SJSA1 (cell line): Measurements from ENCODE around the gene MYH9. TPM values are rescaled to one million over a fixed set of nuclear protein-coding genes. Genes with fewer than 3 reads are reported as not detected.
A peak's percentile ranks its signal among the peaks of the same experiment; 100 is the strongest.
"Not testable (repeated sequence)": the region's sequence is repeated elsewhere in the genome, so short reads cannot be mapped to it uniquely, and the experiment has no call there.

Source experiments
- DNase-seq, 2 experiments: peaks; one replicate each; pipeline ENCODE4 v3.0.0-alpha.2; 2015 to 2020; ENCODE audit warnings: low spot score in 2 of 2, low read depth in 1 of 2
- H3K27ac ChIP-seq: fragments of 250-450 bp; sonication (Bioruptor Pico); 2 replicates; pipeline ENCODE4 v1.5.1; 2020; ENCODE audit warnings: mild to moderate bottlenecking, moderate library complexity
- H3K27me3 ChIP-seq: fragments of 250-450 bp; sonication (Bioruptor Pico); replicated peaks from 2 replicates; pipeline ENCODE4 v1.5.1; 2020; ENCODE audit warnings: mild to moderate bottlenecking, moderate library complexity
- H3K36me3 ChIP-seq: fragments of 250-450 bp; sonication (Bioruptor Pico); 2 replicates; pipeline ENCODE4 v1.5.1; 2020; ENCODE audit warnings: mild to moderate bottlenecking
- H3K4me1 ChIP-seq: fragments of 250-450 bp; sonication (Bioruptor Pico); replicated peaks from 2 replicates; pipeline ENCODE4 v1.6.1; 2021; ENCODE audit warnings: mild to moderate bottlenecking
- H3K4me3 ChIP-seq: fragments of 250-450 bp; sonication (Bioruptor Pico); 2 replicates; pipeline ENCODE4 v1.5.1; 2020; ENCODE audit warnings: mild to moderate bottlenecking
- H3K9me3 ChIP-seq: fragments of 250-450 bp; sonication (Bioruptor Pico); replicated peaks from 2 replicates; pipeline ENCODE4 v1.5.1; 2020; ENCODE audit warnings: mild to moderate bottlenecking
- total RNA-seq: library from RNA; depleted of rRNA; stranded (reverse); fragments of >200 nt; shearing (Covaris generic); gene quantifications from 2 replicates; pipeline ENCODE4 v1.2.3, GENCODE V29; 2014

The MYH9 gene
- total RNA-seq, 1 experiment from 2014 or later: 668 TPM

DNA sequence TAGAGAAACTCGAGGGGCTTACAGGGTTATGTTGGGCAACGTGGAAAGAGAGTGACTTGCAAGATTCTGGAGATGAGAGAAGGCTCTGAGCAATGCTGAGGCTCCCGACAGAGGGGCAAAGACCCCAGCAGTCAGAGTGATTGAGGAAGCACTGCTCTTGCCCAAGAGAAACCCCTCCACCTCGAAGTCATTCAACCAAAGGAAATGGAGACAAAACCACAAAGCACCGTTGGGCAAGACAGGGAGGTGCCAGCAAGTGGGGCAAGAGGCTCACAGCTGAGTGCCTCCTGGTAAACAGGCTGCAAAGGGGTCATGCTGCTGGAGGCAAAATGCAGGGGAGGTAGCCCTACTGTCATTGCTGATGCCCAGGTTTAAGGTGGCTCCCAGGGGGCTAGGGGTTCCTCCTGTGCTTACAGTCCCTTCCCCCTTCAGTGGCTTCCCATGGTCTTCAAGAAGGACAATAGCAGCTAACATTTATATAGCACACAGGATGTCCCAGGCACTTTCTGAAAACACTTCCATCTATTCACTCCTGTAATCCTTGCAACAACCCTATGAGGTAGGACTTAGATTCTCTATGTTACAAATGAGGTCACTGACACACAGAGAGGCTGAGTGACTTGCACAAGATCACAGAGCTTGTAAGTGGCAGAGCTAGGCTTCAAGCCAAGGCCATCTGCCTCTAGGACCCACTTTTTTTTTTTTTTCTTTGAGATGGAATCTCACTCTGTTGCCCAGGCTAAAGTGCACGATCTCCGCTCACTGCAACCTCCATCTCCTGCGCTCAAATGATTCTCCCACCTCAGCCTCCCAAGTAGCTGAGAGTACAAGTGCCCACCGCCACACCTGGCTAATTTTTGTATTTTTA lies 18.1 kb upstream of the MYH9 start:
- DNase-seq: peak; percentile 52 to 64
- Histone ChIP-seq H3K27ac (peak overlapping the region; percentile 64), H3K4me1 (peaks cover 28% of the 10 kb centered on the region), H3K4me3 (no peak overlapping the region), H3K9me3 (no peaks in the 10 kb centered on the region), H3K27me3 (no peaks in the 10 kb centered on the region), H3K36me3 (no peaks in the 10 kb centered on the region)

DNA sequence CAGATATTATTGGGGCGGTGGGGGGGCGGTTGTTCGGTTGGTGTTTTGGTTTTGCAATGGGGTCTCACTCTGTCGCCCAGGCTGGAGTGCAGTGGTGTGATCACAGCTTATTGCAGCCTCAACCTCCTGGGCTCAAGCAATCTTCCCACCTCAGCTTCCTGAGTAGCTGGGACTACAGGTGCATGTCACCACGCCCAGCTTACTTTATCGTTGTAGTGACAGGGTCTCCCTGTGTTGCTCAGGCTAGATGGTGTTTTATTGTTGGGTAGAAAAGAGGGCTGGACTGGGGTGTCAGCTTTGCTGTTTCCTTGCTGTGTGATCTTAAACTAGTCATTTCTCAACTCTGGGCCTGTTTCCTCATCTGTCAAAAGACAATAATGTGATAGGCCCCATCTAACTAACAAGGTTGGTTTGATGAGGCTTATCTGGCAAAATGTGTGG lies 17.5 kb upstream of the MYH9 start:
- peaks cover 28% of the 10 kb centered on the region for H3K4me1 ChIP-seq
- H3K27ac ChIP-seq: peak overlapping the region; percentile 64
- DNase-seq: no peak
- H3K4me3 ChIP-seq: no peak overlapping the region
- no peaks in the 10 kb centered on the region for H3K36me3 ChIP-seq
- no peaks in the 10 kb centered on the region for H3K27me3 ChIP-seq
- H3K9me3 ChIP-seq: no peaks in the 10 kb centered on the region

DNA sequence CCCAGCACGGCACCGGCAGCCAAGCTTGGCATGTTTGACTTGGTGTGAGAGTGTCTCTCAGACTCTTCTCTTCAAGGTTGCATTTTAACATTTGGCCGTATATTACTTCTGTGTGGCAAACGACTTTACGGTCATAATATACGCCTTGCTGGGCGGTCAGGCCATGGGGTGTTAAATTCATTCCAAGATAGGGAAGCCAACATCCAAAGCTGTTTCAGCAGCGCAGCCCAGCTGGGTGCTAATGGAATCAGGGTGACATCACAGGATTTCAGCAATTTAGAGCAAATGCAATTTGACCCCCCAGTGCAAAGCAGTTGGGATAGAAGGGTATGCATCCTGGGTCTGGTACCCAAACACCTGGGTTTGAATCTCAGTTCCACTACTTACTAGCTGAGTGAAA lies 16.7 kb upstream of the MYH9 start:
- Histone ChIP-seq H3K4me3 (no peak overlapping the region), H3K9me3 (no peaks in the 10 kb centered on the region), H3K27me3 (no peaks in the 10 kb centered on the region), H3K36me3 (no peaks in the 10 kb centered on the region), H3K27ac (no peak overlapping the region), H3K4me1 (peaks cover 31% of the 10 kb centered on the region)
- DNase-seq: no peak

DNA sequence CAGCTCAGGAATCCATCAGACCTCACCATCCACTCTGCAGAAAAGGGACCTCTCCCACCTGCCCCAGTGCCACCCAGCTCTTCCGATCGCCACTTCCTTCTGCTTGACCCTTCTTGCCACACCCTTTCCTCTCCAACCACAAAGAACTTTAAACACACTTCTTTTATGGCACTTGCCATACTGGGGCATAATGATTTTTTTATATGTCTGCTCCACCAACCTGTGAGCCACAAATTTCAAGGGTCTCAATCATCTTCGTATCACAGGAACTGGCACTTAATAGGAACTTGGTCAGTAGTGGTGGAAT lies 11.7 kb upstream of the MYH9 start:
- H3K9me3 ChIP-seq: no peaks in the 10 kb centered on the region
- DNase-seq: no peak
- no peaks in the 10 kb centered on the region for H3K36me3 ChIP-seq
- H3K4me1 ChIP-seq: peaks cover 42% of the 10 kb centered on the region
- no peaks in the 10 kb centered on the region for H3K27me3 ChIP-seq
- H3K4me3 ChIP-seq: no peak overlapping the region
- H3K27ac ChIP-seq: no peak overlapping the region

DNA sequence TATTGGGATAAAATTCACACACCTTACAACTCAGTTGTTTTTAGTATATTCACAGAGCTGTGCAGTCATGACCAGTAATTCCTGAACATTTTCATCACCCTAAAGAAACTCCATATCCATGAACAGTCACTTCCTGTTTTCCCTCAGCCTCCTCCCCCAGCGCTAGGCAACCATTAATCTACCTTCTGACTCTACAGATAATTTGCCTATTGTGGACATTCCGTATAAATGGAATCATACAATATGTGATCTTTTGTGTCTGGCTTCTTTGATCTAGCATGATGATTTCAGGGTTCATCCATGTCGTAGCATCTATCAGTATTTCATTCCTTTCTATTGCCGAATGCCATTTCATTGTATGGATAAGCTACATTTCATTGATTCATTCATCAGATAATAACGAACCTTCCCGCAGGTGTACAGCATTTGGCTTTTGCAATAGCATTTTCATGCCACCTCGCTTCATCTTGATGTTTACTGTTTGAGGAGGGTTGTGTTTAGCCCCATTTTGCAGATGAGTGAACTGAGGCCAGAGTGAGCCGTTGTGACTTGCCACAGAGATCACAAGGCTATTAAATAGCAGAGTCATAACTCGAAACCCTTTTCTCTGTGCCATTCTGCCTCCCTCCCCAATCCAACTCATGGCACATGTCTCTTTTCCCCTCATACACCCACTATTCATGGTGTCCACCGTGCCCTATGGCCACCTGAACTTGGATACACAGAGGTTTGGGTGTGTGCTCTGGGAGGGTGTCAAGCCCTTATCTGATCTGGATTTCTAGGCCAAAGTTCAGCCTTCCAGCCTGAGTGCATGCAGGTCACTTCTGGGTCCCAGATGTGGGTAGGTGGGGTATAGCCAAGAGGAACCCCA lies 11.1 kb upstream of the MYH9 start:
- H3K4me3 ChIP-seq: no peak overlapping the region

DNA sequence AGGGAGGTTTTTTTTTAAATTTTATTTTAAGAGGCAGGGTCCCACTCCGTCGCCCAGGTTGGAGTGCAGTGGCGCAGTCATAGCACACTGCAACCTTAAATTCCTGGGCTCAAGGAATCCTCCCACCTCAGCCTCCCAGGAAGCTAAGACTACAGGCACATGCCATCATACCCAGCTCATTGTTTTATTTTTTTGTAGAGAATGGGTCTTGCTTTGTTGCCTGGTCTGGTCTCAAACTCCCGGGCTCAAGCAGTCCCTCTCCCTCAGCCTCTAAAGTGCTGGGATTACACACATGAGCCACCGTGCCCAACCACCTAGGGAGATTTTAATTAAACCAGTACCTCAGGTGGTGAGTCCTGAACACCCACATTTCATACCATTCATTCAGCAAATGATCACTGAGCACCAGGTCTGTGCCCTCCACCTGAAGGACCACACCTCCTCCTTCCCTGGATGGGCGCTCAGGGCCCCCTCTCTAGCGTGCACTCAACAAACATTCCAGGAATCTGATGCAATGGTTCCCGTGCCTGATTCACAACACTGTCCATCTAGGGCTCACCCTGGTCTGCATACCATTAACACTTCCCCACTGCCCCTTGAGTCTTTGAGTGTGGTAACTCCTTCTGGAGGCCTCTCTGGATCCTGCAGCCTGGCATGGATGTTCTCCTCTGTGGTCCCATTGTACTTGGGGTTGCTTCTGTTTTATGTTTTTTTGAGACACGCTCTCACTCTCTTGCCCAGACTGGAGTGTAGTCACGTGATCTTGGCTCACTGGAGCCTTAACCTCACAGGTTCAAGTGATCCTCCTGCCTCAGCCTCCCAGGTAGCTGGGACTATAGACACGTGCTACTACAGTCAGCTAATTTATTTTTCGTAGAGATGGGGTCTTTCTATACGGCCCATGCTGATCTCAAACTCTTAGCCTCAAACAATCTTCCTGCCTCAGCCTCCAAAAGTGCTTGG lies 9.6 kb upstream of the MYH9 start:
- DNase-seq: peak; percentile 85 to 86
- Histone ChIP-seq H3K4me3 (no peak overlapping the region), H3K4me1 (peaks cover 42% of the 10 kb centered on the region), H3K36me3 (no peaks in the 10 kb centered on the region), H3K27me3 (no peaks in the 10 kb centered on the region), H3K9me3 (no peaks in the 10 kb centered on the region), H3K27ac (peak overlapping the region; percentile 77)

More for the DNA sequence above, 11.1 kb upstream of the MYH9 start:
- H3K36me3 ChIP-seq: no peaks in the 10 kb centered on the region
- peaks cover 42% of the 10 kb centered on the region for H3K4me1 ChIP-seq
- no peaks in the 10 kb centered on the region for H3K27me3 ChIP-seq
- peak in 1 of 2 experiments; percentile 45 for DNase-seq
- H3K27ac ChIP-seq: peak overlapping the region; percentile 77
- H3K9me3 ChIP-seq: no peaks in the 10 kb centered on the region

DNA sequence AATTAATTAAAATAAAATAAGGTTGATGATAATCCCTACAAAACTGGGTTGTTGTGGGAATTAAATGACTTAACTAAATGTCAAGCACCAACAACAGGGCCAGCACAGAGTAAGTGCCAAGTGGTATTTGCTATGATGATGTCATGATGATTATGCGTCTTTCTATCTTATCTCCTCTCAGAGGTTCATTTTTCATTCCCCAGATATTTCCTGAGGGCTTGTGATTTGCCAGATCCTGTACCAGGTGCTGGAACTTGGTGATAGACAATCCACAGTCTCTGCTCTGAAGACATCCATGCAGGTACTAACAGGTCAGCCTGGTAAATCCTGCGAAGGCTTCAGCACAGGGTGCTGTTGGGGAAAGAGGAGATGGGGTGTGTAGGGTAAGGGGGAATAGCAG lies 8.1 kb upstream of the MYH9 start:
- Histone ChIP-seq H3K27ac (0 out of 2 replicates have a peak overlapping the region, but pooled peaks have one; percentile 0), H3K9me3 (no peaks in the 10 kb centered on the region)
- no peak for DNase-seq

DNA sequence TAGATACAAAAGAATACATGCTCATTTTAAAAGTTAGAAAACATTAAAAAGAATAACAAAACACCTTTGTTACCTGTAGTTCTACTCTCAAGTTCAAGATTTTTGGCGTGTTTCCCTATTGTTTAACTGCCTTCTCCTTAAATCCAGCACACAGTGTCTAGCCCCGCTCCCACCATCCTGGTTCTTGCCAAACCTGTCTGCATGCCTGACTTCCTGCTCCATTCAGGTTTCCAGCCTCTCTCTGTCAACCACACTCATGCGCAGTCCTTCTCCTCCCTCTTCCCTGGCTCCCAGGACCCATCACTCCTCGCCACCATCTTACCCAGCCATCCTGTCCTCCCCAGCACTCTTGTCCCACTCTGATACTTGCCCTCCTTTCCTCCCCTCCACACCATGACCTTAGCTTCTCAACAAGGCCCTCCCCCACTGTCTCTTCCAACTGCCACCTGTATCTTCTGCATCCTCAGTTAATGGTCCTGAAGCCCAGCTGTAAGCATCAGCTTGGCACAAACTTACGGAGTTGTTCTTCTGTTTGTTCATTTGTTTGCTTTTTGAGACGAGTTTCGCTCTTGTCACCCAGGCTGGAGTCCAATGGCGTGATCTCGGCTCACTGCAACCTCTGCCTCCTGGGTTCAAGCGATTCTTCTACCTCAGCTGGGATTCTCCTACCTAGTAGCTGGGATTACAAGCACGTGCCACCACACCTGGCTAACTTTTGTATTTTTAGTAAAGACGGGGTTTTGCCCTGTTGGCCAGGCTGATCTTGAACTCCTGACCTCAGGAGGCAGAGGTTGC lies 7.5 kb upstream of the MYH9 start:
- H3K36me3 ChIP-seq: no peaks in the 10 kb centered on the region
- H3K4me1 ChIP-seq: peaks cover 42% of the 10 kb centered on the region
- no peak overlapping the region for H3K4me3 ChIP-seq
- H3K9me3 ChIP-seq: no peaks in the 10 kb centered on the region
- no peak for DNase-seq
- H3K27me3 ChIP-seq: no peaks in the 10 kb centered on the region
- 0 out of 2 replicates have a peak overlapping the region, but pooled peaks have one; percentile 0 for H3K27ac ChIP-seq

More for the DNA sequence above, 8.1 kb upstream of the MYH9 start:
- Histone ChIP-seq H3K4me3 (no peak overlapping the region), H3K4me1 (peaks cover 42% of the 10 kb centered on the region), H3K27me3 (no peaks in the 10 kb centered on the region), H3K36me3 (no peaks in the 10 kb centered on the region)

DNA sequence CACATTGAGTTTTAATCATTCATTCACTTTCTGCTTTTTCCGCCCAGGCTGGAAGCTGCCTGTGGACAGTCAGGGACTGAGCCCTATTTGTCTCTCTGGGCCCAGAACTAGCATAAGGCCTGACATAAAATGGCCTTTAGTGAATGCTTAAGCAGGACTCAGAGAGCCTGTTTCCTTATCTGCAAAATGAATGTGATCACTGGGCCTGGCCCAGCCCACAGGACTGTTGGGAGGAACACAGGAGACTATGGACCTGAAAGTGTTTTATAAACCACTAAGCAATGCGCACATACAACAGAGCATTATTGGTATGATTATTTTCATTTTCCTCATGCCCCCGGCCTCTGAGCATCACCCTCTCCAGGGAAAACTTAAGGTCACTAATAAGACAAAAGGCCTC lies 3.9 kb upstream of the MYH9 start:
- DNase-seq: no peak
- no peaks in the 10 kb centered on the region for H3K9me3 ChIP-seq
- H3K4me1 ChIP-seq: peaks cover 15% of the 10 kb centered on the region
- no peak overlapping the region for H3K27ac ChIP-seq
- peaks cover 11% of the 10 kb centered on the region for H3K36me3 ChIP-seq
- H3K27me3 ChIP-seq: no peaks in the 10 kb centered on the region
- no peak overlapping the region for H3K4me3 ChIP-seq

DNA sequence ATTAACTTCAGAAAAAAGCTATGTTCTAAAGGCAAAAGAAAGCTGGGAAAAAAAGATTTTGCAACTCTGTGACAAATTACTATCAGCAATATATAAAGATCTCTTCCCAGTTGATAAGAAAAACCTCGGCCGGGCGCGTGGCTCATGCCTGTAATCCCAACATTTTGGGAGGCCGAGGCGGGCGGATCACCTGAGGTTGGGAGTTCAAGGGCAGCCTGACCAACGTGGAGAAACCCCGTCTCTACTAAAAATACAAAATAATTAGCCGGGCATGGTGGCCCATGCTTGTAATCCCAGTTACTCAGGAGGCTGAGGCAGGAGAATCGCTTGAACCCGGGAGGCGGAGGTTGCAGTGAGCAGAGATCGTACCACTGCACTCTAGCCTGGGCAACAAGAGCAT lies 1.4 kb upstream of the MYH9 start:
- Histone ChIP-seq H3K36me3 (peaks cover 34% of the 10 kb centered on the region), H3K4me1 (peaks cover 21% of the 10 kb centered on the region)
- not testable (repeated sequence) for H3K4me3 ChIP-seq, H3K9me3 ChIP-seq, H3K27ac ChIP-seq, DNase-seq, H3K27me3 ChIP-seq

DNA sequence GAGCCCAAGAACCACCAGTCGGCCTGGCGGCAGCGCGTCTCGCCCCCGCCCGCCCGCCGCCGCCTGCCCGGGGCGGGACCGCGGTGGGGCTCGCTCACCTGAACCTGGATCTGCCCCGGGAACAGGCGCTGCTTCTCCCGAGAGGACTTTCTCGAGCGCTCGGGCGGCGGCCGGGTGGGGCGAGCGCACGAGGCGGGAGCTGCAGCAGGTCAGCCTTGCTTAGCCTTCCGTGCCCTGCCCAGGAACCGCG lies 133 bp downstream of the MYH9 start:
- peaks cover 49% of the 10 kb centered on the region for H3K36me3 ChIP-seq
- peaks cover 36% of the 10 kb centered on the region for H3K4me1 ChIP-seq
- H3K4me3 ChIP-seq: peak overlapping the region; percentile 88
- no peak for DNase-seq
- peak overlapping the region; percentile 64 for H3K27ac ChIP-seq
- no peaks in the 10 kb centered on the region for H3K27me3 ChIP-seq
- H3K9me3 ChIP-seq: no peaks in the 10 kb centered on the region

DNA sequence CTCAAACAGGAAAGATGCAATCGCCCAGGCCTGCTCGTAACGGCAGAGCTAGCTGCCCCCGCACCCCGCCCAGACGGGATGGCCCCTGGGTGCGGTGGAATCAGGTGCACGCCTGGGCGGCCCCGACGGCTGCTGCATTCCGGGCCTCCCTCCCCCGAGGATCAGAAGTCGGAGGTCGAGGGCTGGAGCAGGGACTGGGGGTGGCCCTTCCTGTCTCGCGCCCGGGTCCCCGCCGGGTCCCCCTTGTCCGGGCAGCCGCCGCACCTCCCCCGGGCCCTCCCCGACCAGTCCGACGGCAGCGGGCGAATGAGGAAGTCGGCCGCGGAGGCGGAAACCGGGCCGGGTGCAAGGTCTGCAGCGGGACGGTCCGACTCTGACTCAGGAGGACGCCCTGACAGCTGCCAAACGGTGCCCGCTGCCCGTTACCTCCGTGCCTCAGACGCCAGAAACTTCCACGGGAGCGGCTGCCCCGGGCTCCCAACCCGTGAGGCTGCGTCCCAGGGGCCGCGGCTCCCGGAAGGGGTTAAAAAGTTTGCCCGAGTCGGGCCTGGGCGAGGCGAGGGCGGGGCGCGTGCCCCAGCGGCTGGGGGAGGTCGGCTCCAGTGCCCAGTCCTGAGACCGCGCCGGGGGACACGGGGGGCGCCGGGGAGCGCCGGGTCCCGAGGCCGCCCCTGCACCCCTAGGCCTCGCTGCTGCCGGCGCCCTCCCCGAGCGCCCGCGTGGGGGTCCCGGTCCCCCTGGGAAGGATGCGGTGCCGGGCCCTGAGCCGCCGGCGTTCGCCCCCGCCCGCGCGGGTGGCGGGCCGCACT lies 663 bp downstream of the MYH9 start:
- Histone ChIP-seq H3K27ac (peak overlapping the region; percentile 64), H3K27me3 (no peaks in the 10 kb centered on the region), H3K36me3 (peaks cover 52% of the 10 kb centered on the region), H3K4me3 (peak overlapping the region; percentile 88), H3K9me3 (no peaks in the 10 kb centered on the region), H3K4me1 (peaks cover 36% of the 10 kb centered on the region)
- peak in 1 of 2 experiments; percentile 34 for DNase-seq
